Cardiac muscle cell (in vitro differentiated cells and primary cell): ENCODE measurements around the gene HAS3. TPM values are rescaled to one million over a fixed set of nuclear protein-coding genes. Genes with fewer than 3 reads are reported as not detected.
"Not testable (repeated sequence)": the region's sequence is repeated elsewhere in the genome, so short reads cannot be mapped to it uniquely, and the experiment has no call there.

Experiments used
- DNase-seq, 2 donors: peaks; one replicate each; pipeline versions ENCODE4 v3.0.0 to v3.0.0-alpha.2; 2010 to 2017; ENCODE audit warnings: low read depth in 1 of 2, low spot score in 1 of 2
- H3K27ac ChIP-seq: fragments of 200-600 bp; sonication (generic); 2 replicates; pipeline ENCODE4 v1.5.1; 2016
- H3K27me3 ChIP-seq: fragments of 200-600 bp; sonication (generic); 2 replicates; pipeline ENCODE4 v1.6.0; 2016; ENCODE audit warnings: control low read depth
- H3K36me3 ChIP-seq: fragments of 200-600 bp; sonication (generic); 2 replicates; pipeline ENCODE4 v1.5.1; 2016; ENCODE audit warnings: control low read depth
- H3K4me1 ChIP-seq: fragments of 200-600 bp; sonication (generic); 2 replicates; pipeline ENCODE4 v1.8.1; 2017; ENCODE audit warnings: low read depth, mild to moderate bottlenecking, mixed run types
- H3K4me3 ChIP-seq: fragments of 200-600 bp; sonication (generic); 2 replicates; pipeline ENCODE4 v1.5.1; 2016; ENCODE audit warnings: mild to moderate bottlenecking
- H3K9me3 ChIP-seq: fragments of 200-600 bp; sonication (generic); 2 replicates; pipeline ENCODE4 v1.5.1; 2017; ENCODE audit warnings: low read depth, mild to moderate bottlenecking, control low read depth
- CTCF ChIP-seq: IDR thresholded peaks from 2 replicates; pipeline ENCODE4 v1.5.1; 2012; ENCODE audit warnings: low read depth, mild to moderate bottlenecking, low read length
- polyA plus RNA-seq: library from polyadenylated mRNA; unstranded; fragments of >200 nt; fragmentation: Nextera tagmentation; extraction: Ambion mirVana; gene quantifications from 2 replicates; pipeline ENCODE4 v1.2.1, GENCODE V29; 2016
- total RNA-seq: library from RNA; depleted of rRNA; stranded (reverse); fragments of >200 nt; gene quantifications from 2 replicates; pipeline ENCODE4 v1.2.3, GENCODE V29; 2016

HAS3 gene
- total and polyA plus RNA-seq, 2 experiments from 2014 or later, result 0.03 TPM; not detected in 1

- peaks cover 12% of the 10 kb centered on the region for H3K4me1 ChIP-seq
- no peak for DNase-seq
- H3K4me3 ChIP-seq, result peak overlapping the region; percentile 95
- H3K27me3 ChIP-seq, result no peaks in the 10 kb centered on the region
- no peak for TF ChIP-seq CTCF
- H3K27ac ChIP-seq, result peak overlapping the region; percentile 99
- peaks cover 10% of the 10 kb centered on the region for H3K36me3 ChIP-seq
- H3K9me3 ChIP-seq, result no peaks in the 10 kb centered on the region
Measured at GRCh38 chr16:69133373-69133954, 28.0 kb downstream of the HAS3 start.

GRCh38 chr16:69138608-69139007, 33.2 kb downstream of the HAS3 start:
- no peaks in the 10 kb centered on the region for H3K4me1 ChIP-seq
- peaks cover 37% of the 10 kb centered on the region for H3K36me3 ChIP-seq
- no peaks in the 10 kb centered on the region for H3K27me3 ChIP-seq
- H3K9me3 ChIP-seq, result no peaks in the 10 kb centered on the region
- no peak overlapping the region for H3K4me3 ChIP-seq
- TF ChIP-seq CTCF, result no peak
- H3K27ac ChIP-seq, result no peak overlapping the region
- no peak for DNase-seq

GRCh38 chr16:69139464-69139863, 34.0 kb downstream of the HAS3 start:
- not testable (repeated sequence) for H3K27ac ChIP-seq, H3K4me3 ChIP-seq, H3K9me3 ChIP-seq, H3K4me1 ChIP-seq, H3K27me3 ChIP-seq, DNase-seq
- H3K36me3 ChIP-seq, result peaks cover 43% of the 10 kb centered on the region

- Histone ChIP-seq H3K4me3 (no peak overlapping the region), H3K4me1 (no peaks in the 10 kb centered on the region), H3K27ac (no peak overlapping the region), H3K27me3 (no peaks in the 10 kb centered on the region), H3K9me3 (no peaks in the 10 kb centered on the region), H3K36me3 (peaks cover 54% of the 10 kb centered on the region)
- no peak for TF ChIP-seq CTCF
- DNase-seq, result no peak
Measured at GRCh38 chr16:69141014-69141413, 35.6 kb downstream of the HAS3 start.

GRCh38 chr16:69141936-69142335, 36.5 kb downstream of the HAS3 start:
- Histone ChIP-seq H3K36me3 (peaks cover 54% of the 10 kb centered on the region), H3K27me3 (no peaks in the 10 kb centered on the region), H3K9me3 (no peaks in the 10 kb centered on the region), H3K4me3 (no peak overlapping the region), H3K27ac (no peak overlapping the region), H3K4me1 (no peaks in the 10 kb centered on the region)
- no peak for TF ChIP-seq CTCF
- no peak for DNase-seq

GRCh38 chr16:69143116-69143515, 37.7 kb downstream of the HAS3 start:
- no peak for DNase-seq
- Histone ChIP-seq H3K27ac (no peak overlapping the region), H3K36me3 (peaks cover 51% of the 10 kb centered on the region), H3K4me1 (no peaks in the 10 kb centered on the region), H3K4me3 (no peak overlapping the region), H3K9me3 (no peaks in the 10 kb centered on the region), H3K27me3 (no peaks in the 10 kb centered on the region)
- TF ChIP-seq CTCF, result no peak
